Measurements from ENCODE around the gene NUP153. TPM values are rescaled to one million over a fixed set of nuclear protein-coding genes. Genes with fewer than 3 reads are reported as not detected.

NUP153 gene
- total RNA-seq, result 22.4 and 24.8 TPM in 2 replicates

GRCh38 chr6:17706580-17707370, at the start of gene NUP153:
Gene NUP153, minus strand, starts transcription at chr6:17706925. Its CDS starts 538 bp downstream, at chr6:17706387.

GRCh38 chr6:17599877-17600526, 106.7 kb downstream of the NUP153 start, which contains the start of gene FAM8A1:
Gene FAM8A1, plus strand, starts transcription at chr6:17600302. Its CDS starts 108 bp downstream, at chr6:17600410.

Other genes with a start within 250 kb of the NUP153 start
- 13.2 and 14.6 TPM in 2 replicates for gene FAM8A1, start 106.6 kb downstream of the NUP153 start, total RNA-seq